GM06990 (cell line): ENCODE data around the gene ZHX3.

Experiments
- DNase-seq: peaks from one replicate; pipeline ENCODE4 v3.0.0-alpha.2; 2011; ENCODE audit not compliant: insufficient read length; ENCODE audit errors: extremely low read depth
- H3K27me3 ChIP-seq: replicated peaks from 2 replicates; pipeline ENCODE4 v1.6.0; 2011; ENCODE audit warnings: low read length; ENCODE audit not compliant: control insufficient read depth, insufficient read depth
- H3K36me3 ChIP-seq: 2 replicates; pipeline ENCODE4 v1.5.1; 2011; ENCODE audit warnings: low read length; ENCODE audit not compliant: control insufficient read depth, insufficient read depth
- H3K4me3 ChIP-seq: replicated peaks from 2 replicates; pipeline ENCODE4 v1.5.1; 2011; ENCODE audit warnings: low read depth, mild to moderate bottlenecking, control low read depth, low read length
- CTCF ChIP-seq: IDR thresholded peaks from 2 replicates; pipeline ENCODE4 v1.5.1; 2011; ENCODE audit warnings: low read length, control low read depth, mild to moderate bottlenecking, inconsistent platforms; ENCODE audit not compliant: insufficient read depth, poor library complexity, severe bottlenecking

The ZHX3 gene

GRCh38 chr20:41350408-41350962 lies 33.0 kb upstream of the ZHX3 start:
- H3K27me3 ChIP-seq: no peaks in the 10 kb centered on the region
- H3K4me3 ChIP-seq: no peak overlapping the region
- no peak for TF ChIP-seq CTCF
- no peaks in the 10 kb centered on the region for H3K36me3 ChIP-seq
- DNase-seq: no peak

GRCh38 chr20:41349943-41350342 lies 32.4 kb upstream of the ZHX3 start:
- DNase-seq: no peak
- Histone ChIP-seq H3K4me3 (no peak overlapping the region), H3K27me3 (no peaks in the 10 kb centered on the region), H3K36me3 (no peaks in the 10 kb centered on the region)
- TF ChIP-seq CTCF: no peak

GRCh38 chr20:41349266-41349665 lies 31.7 kb upstream of the ZHX3 start:
- no peak for TF ChIP-seq CTCF
- Histone ChIP-seq H3K36me3 (no peaks in the 10 kb centered on the region), H3K27me3 (no peaks in the 10 kb centered on the region), H3K4me3 (no peak overlapping the region)
- DNase-seq: no peak

GRCh38 chr20:41348430-41349172 lies 31.1 kb upstream of the ZHX3 start:
- H3K27me3 ChIP-seq: no peaks in the 10 kb centered on the region
- H3K36me3 ChIP-seq: no peaks in the 10 kb centered on the region
- no peak for TF ChIP-seq CTCF
- DNase-seq: no peak
- H3K4me3 ChIP-seq: no peak overlapping the region

- no peak overlapping the region for H3K4me3 ChIP-seq
- no peaks in the 10 kb centered on the region for H3K36me3 ChIP-seq
- no peaks in the 10 kb centered on the region for H3K27me3 ChIP-seq
- DNase-seq: no peak
- no peak for TF ChIP-seq CTCF
Measured at GRCh38 chr20:41347523-41348429, 30.2 kb upstream of the ZHX3 start.
